ENCODE measurements around the gene GPR17. TPM values are rescaled to one million over a fixed set of nuclear protein-coding genes. Genes with fewer than 3 reads are reported as not detected.
A peak's percentile ranks its signal among the peaks of the same experiment; 100 is the strongest.

Gene GPR17
- total and polyA plus RNA-seq, 2 experiments from 2014 or later: not detected

DNA sequence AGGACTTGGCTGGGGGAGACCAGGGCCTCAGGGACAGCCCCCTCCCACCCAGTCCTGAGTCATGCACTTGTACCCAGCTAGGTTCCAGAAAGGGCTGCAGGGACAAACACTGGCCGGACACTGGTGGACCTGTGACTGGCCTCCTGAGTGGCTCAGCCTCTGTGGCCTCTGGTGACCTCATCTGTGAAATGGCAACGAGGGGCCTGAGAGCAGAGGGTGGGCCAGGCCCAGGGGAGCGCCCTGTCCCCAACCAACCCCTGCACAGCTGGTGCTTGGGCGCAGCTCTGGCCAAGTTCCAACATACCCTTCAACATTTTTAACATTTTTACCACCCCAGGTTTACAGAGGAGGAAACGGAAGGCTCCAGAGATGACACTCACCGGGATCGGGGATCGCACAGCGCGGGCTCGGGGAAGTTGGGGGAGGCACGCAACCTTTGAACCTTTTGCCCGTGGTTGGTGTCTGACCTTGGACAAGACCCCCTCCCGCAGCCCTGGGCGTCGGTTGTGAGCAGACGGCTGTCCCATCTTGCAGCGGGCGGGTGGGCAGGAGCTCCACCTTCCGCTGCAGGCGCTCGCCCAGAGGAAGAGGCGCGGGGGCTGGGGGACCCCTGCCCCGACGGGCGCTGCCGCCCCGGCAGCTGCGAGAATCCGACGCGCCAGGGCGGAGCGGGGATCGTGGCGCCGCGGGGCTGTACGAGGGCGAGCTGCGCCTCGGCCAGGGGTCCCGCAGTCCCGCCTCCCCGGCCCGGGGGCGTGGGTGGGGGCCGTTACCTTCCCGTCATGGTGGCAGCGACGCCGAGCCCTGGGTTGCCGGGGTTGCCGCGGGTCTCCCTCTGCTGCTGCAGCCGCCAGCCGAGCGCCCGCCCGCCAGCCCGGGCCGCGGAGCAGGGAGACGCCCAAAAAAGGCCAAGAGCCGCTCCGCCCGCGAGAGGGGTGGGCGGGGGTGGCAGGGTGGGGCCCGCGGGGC lies 28.6 kb downstream of the GPR17 start (continued):
- TF ChIP-seq EZH2 (IDR thresholded peaks at IDR 0.05; ENCODE audit: low read depth, unreplicated experiment) (peak; percentile 48), CREB1 (CRISPR knock-in tag; IDR thresholded peaks at IDR 0.05; ENCODE audit: low read depth) (0 out of 2 replicates have a peak, but pooled peaks have one; percentile 16), REST (IDR thresholded peaks at IDR 0.05; ENCODE audit: unreplicated experiment) (no peak), STAT1 (IDR thresholded peaks at IDR 0.05; ENCODE audit: unreplicated experiment) (no peak)

DNA sequence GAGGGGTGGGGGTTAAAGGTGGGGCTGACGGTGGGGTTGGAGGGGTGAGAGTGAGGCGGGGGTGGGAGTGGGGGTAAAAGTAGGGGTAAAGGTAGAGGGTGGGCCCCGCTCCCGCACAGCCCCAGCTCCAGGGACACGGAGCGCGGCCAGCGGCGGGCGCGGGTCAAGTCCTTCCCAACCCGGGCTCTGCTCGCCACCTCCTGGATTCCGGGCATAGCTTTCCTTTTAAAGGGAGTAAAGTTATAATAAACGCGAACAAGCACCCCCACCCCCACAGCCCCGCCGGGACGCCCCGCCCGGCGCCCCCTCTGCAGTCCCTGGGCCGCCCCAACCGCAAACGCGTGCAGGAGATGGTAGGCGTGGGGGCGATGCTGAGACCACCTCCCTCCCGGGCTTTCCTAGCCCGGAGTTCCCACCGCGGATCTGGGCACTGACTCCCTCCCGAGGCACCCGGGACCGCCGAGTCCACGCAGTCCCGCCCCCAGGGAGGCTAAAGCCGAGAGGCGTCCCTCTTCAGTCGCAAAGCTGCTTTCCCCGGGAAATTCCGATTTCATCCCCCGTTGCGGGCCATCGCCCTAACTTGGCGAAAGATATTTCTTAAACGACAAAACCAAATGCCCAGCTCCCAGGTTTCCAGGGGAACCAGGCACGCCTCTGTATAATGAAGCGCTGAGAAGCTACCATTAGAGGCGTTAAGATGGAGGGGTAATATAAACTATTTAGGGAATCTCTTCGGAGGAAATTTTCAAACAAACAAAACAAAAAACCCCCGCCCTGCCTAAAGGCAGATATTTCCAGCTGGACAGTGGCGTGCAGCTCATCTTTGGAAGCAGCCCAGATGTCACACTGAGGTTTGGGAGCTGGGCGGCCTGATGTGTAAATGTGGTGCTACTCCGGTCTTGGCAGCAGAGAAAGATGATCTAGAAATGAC lies 29.6 kb downstream of the GPR17 start, which contains the start of gene LIMS2:
Gene LIMS2 (minus strand): TSS at position 200 of the 931 bp plus-strand sequence. CDS start 506 bp downstream, outside the sequence.
- Histone ChIP-seq H4K20me1 (replicated peaks; ENCODE audit: insufficient read depth) (no peaks in the 10 kb centered on the region), H3K4me2 (peak within 1 kb of the TSS; percentile 91), H3K9me2 (ENCODE audit: insufficient read depth) (no peaks in the 10 kb centered on the region), H3K27me3 (ENCODE audit: insufficient read depth) (peaks cover 52% of the 10 kb centered on the region), H3K27ac (ENCODE audit: low read depth) (no peak within 1 kb of the TSS), H3F3A (replicated peaks; ENCODE audit: low read depth) (0 out of 2 replicates have a peak, but pooled peaks cover 4% of the 10 kb centered on the region), H3K36me3 (ENCODE audit: insufficient read depth) (no peaks in the 10 kb centered on the region), H3K4me1 (ENCODE audit: insufficient read depth) (peaks cover 6% of the 10 kb centered on the region), H3K4me3 (peak within 1 kb of the TSS; percentile 73), H3K79me2 (replicated peaks; ENCODE audit: insufficient read depth) (no peaks in the 10 kb centered on the region), H2AFZ (peak within 1 kb of the TSS; percentile 92)
- Mint-ChIP-seq H3K9me3 (no peaks in the 10 kb centered on the region), H3K27ac (no peak within 1 kb of the TSS), H3K4me1 (peaks cover 8% of the 10 kb centered on the region), H3K4me3 (peak within 1 kb of the TSS; percentile 82), H3K36me3 (ENCODE audit: low read depth) (no peaks in the 10 kb centered on the region), H3K27me3 (ENCODE audit: insufficient read depth, low read depth, poor library complexity) (peaks cover 46% of the 10 kb centered on the region)
- TF ChIP-seq, protein P1, sequence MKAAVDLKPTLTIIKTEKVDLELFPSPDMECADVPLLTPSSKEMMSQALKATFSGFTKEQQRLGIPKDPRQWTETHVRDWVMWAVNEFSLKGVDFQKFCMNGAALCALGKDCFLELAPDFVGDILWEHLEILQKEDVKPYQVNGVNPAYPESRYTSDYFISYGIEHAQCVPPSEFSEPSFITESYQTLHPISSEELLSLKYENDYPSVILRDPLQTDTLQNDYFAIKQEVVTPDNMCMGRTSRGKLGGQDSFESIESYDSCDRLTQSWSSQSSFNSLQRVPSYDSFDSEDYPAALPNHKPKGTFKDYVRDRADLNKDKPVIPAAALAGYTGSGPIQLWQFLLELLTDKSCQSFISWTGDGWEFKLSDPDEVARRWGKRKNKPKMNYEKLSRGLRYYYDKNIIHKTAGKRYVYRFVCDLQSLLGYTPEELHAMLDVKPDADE (IDR thresholded peaks at IDR 0.05): no peak
- TF ChIP-seq EZH2 (IDR thresholded peaks at IDR 0.05; ENCODE audit: low read depth, unreplicated experiment): peak; percentile 44
- TF ChIP-seq, protein P2, sequence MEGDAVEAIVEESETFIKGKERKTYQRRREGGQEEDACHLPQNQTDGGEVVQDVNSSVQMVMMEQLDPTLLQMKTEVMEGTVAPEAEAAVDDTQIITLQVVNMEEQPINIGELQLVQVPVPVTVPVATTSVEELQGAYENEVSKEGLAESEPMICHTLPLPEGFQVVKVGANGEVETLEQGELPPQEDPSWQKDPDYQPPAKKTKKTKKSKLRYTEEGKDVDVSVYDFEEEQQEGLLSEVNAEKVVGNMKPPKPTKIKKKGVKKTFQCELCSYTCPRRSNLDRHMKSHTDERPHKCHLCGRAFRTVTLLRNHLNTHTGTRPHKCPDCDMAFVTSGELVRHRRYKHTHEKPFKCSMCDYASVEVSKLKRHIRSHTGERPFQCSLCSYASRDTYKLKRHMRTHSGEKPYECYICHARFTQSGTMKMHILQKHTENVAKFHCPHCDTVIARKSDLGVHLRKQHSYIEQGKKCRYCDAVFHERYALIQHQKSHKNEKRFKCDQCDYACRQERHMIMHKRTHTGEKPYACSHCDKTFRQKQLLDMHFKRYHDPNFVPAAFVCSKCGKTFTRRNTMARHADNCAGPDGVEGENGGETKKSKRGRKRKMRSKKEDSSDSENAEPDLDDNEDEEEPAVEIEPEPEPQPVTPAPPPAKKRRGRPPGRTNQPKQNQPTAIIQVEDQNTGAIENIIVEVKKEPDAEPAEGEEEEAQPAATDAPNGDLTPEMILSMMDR (conservative IDR thresholded peaks at IDR 0.05; ENCODE audit: low read depth in 2 of 2): peak in 1 of 2 experiments; percentile 21; a peak in 1 of 4 replicates
- TF ChIP-seq REST (IDR thresholded peaks at IDR 0.05; ENCODE audit: unreplicated experiment): no peak
- TF ChIP-seq NANOG (IDR thresholded peaks at IDR 0.05; ENCODE audit: borderline replicate concordance): no peak
- no peak for TF ChIP-seq JUNB (IDR thresholded peaks at IDR 0.05; ENCODE audit: unreplicated experiment)
- ATAC-seq (peak; percentile 58), DNase-seq (ENCODE audit: low spot score) (peak; percentile 77)

Data from GM23338 (cell line).